G401 (cell line): ENCODE data around the gene APOBEC3B. TPM values are rescaled to one million over a fixed set of nuclear protein-coding genes. Genes with fewer than 3 reads are reported as not detected.
A peak's percentile ranks its signal among the peaks of the same experiment; 100 is the strongest.
"Not testable (repeated sequence)": the region's sequence is repeated elsewhere in the genome, so short reads cannot be mapped to it uniquely, and the experiment has no call there.

Experiments
- DNase-seq: peaks from one replicate; pipeline ENCODE4 v3.0.0-alpha.2; 2015; ENCODE audit warnings: low spot score
- in situ Hi-C: cut with HindIII; loops from 2 replicates; pipeline ENCODE4 v1.10.0; 2016; ENCODE audit warnings: low sequenced_read_pairs, mixed read lengths
- total RNA-seq: library from RNA; depleted of rRNA; stranded (reverse); fragments of >200 nt; shearing (Covaris generic); gene quantifications from 2 replicates; pipeline ENCODE4 v1.2.3, GENCODE V29; 2014

The APOBEC3B gene
- total RNA-seq, 1 experiment from 2014 or later = 6.4 TPM

- peak; percentile 17 for DNase-seq
- in situ Hi-C loops = not testable (repeated sequence)
Measured at GRCh38 chr22:39020021-39020651, 38.0 kb downstream of the APOBEC3B start.

DNA sequence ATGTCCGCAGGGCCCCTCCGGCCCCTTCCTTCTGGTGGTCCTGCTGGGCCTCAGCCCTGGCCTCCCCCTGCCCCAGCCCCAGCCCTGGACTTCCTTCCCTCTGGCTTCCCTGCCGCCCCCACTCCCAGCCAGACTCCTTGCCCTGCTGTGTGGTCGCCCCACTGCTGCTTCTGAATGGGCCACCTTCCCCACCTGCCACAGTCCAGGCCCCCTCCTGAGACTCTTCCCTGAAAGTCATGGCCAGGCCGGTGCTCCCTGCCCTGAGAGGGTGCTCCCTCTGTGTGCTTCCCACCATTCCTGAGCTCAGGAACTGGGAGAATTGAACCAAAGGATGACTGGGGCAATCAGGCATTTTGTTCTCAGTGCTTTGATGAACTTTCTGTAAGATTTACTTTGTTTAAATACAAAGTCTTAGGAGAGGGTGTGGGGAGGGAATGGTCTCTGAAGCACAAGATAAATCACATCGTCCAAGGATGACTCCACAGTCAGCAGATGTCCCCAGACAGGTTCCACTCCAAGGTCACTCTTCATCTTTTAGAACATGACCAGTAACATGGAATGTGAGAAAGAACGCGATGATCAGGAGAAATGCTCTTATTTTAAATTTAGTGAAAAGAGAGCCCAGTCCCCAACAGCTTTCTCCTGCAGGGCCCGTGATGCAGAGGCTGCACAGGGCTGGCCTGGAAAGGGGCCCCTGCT, 39.6 kb downstream of the APOBEC3B start:
- in situ Hi-C loops = no loop called here
- no peak for DNase-seq

GRCh38 chr22:39024519-39025308, 42.6 kb downstream of the APOBEC3B start:
- in situ Hi-C loops = no loop called here
- DNase-seq = no peak

- in situ Hi-C loops = no loop called here
- no peak for DNase-seq
Measured at GRCh38 chr22:39026509-39027150, 44.5 kb downstream of the APOBEC3B start.

GRCh38 chr22:39027717-39028116, 45.6 kb downstream of the APOBEC3B start:
- in situ Hi-C loops = no loop called here

GRCh38 chr22:39028281-39028680, 46.1 kb downstream of the APOBEC3B start:
- no peak for DNase-seq
- in situ Hi-C loops = no loop called here

More at GRCh38 chr22:39027717-39028116, 45.6 kb downstream of the APOBEC3B start:
- DNase-seq = no peak

DNA sequence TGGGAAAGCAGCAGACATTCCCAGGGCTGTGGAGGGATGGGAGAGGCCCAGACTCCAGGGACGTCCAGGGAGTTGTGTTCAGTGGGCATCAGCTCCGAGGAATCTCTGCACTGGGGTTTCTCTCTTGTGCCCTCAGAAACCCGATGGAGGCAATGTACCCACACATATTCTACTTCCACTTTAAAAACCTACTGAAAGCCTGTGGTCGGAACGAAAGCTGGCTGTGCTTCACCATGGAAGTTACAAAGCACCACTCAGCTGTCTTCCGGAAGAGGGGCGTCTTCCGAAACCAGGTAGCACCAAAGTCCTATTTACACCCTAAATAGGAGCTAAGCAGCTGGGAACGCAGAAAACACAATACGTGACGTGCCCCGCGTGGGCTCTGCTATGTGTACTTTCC, 47.1 kb downstream of the APOBEC3B start:
- DNase-seq = no peak
- in situ Hi-C loops = no loop called here

DNA sequence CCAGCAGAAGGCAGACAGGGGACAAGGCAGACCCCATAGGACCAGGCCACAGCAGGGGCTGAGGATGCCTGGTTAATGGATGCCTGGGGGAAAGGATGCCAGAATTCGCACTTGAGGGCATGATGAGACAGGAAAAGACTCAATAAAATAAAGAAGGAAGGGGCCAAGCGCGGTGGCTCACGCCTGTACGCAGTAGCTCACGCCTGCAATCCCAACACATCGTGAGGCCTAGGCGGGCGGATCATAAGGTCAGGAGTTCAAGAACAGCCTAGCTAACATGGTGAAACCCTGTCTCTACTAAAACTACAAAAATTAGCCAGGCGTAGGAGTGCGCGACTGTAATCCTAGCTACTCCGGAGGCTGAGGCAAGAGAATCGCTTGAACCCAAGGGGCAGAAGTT, 48.6 kb downstream of the APOBEC3B start:
- no peak for DNase-seq
- in situ Hi-C loops = no loop called here

DNA sequence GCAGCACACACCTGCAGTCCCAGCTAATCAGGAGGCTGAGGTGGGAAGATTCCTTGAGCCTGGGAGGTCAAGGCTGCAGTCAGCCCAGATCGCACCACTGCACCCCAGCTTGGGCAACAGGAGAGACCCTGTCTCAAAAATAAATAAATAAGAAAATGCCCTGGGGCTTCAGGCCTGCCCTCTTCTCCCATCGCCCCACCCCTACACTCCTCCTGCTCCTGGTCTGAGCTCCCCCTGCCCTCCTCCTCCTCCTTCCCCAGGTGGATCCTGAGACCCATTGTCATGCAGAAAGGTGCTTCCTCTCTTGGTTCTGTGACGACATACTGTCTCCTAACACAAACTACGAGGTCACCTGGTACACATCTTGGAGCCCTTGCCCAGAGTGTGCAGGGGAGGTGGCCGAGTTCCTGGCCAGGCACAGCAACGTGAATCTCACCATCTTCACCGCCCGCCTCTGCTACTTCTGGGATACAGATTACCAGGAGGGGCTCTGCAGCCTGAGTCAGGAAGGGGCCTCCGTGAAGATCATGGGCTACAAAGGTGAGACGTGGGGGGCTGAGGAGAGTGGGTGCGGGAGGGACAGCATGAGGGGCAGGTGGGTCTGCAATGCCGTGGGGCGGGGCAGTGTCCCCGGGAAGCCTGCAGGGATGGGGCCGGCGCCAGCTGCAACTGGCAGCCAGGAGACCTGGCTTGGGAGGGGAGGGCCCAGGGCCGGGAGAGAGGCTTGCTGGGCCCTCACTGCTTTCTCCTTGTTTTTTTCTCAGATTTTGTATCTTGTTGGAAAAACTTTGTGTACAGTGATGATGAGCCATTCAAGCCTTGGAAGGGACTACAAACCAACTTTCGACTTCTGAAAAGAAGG, 49.5 kb downstream of the APOBEC3B start:
- in situ Hi-C loops, DNase-seq: not testable (repeated sequence)

- DNase-seq, in situ Hi-C loops: not testable (repeated sequence)
Measured at GRCh38 chr22:39037071-39037470, 54.9 kb downstream of the APOBEC3B start.

DNA sequence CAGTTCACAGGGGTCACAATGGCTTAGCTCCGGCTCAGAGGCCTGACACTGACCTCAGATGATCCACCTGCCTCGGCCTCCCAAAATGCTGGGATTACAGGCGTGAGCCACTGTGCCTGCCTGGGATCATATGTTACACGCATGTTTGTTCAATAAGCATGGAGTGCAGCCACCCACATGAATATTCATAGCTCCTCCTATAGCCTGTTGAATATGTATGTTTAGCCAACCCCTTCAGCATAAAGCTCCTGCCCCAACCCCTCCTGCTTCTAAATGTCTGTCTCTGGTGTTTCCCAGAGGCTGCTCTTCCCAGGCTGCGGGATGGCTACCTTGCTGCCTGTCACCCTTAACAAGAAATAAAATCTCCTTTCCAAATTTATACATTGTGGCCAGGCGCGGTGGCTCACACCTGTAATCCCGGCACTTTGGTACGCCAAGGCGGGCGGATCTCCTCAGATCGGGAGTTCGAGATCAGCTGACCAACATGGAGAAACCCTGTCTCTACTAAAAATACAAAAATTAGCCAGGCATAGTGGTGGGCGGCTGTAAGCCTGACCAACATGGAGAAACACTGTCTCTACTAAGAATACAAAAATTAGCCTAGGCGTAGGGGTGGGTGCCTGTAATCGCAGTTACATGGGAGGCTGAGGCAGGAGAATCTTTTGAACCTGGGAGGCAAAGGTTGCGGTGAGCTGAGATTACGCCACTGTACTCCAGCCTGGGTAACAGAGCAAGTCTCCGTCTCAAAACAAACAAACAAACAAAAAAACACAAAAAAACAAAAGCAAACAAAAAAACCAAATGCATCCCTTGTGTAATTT, 57.4 kb downstream of the APOBEC3B start:
- in situ Hi-C loops = no loop called here
- DNase-seq = no peak

DNA sequence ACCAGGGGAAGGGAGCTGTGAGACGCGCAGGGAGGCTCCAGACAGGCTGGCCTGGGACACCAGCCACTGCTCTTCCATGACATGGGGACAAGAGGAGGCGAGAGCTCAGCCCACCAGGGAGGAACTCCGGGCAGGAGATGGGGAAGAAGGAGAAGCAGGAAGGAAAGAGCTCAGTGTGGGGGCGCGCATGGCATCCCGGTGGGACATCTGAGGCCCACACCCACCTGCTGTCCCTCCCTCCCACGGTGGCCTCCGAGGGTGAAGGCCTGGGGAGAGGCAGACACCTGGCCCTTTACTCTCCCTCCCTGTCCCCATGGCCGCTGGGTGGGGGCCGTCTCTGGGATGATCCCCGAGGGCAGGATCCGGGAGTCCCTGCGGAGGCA, 58.0 kb downstream of the APOBEC3B start:
- in situ Hi-C loops, DNase-seq: not testable (repeated sequence)

GRCh38 chr22:39040538-39041296, 58.6 kb downstream of the APOBEC3B start, which contains the start of gene APOBEC3F:
TSS of gene APOBEC3F (plus strand) at chr22:39040864. CDS start at chr22:39040961, 97 bp downstream.
- peak; percentile 14 for DNase-seq
- in situ Hi-C loops = not testable (repeated sequence)

DNA sequence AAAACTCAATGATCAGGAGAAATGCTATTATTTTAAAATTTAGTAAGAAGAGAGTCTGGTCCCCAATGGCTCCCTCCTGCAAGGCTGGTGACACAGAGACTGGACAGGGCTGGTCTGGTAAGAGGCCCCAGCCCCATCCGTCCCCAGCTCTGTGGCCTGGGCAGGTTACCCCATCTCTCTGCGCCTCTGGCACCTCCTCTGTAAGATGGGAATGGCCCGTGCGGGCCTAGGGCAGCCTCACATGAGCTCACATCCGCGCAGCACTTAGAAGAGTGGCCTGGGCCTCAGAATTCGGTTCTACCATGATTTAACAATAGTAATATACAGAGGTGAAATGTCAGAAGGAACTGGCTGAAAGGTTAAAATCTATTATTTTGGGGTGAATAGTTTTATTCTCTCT, 59.8 kb downstream of the APOBEC3B start:
- in situ Hi-C loops = no loop called here
- no peak for DNase-seq
